Trophoblast cell (in vitro differentiated cells and primary cell): Measurements from ENCODE around the gene C1D.

Source experiments
- DNase-seq, 2 donors: peaks; one replicate each; pipeline ENCODE4 v3.0.0-alpha.2; 2016
- H2AFZ ChIP-seq: 2 replicates; pipeline ENCODE4 v1.6.1; 2013; ENCODE audit warnings: low read length, moderate library complexity, mild to moderate bottlenecking; ENCODE audit not compliant: insufficient read depth, poor library complexity
- H2AK5ac ChIP-seq: 2 replicates; pipeline ENCODE4 v1.6.1; 2013; ENCODE audit warnings: mild to moderate bottlenecking, low read length
- H2BK120ac ChIP-seq: 2 replicates; pipeline ENCODE4 v1.6.1; 2013; ENCODE audit warnings: low read length, mild to moderate bottlenecking, moderate library complexity; ENCODE audit not compliant: insufficient read depth, poor library complexity
- H2BK12ac ChIP-seq: 2 replicates; pipeline ENCODE4 v1.6.1; 2013; ENCODE audit warnings: mild to moderate bottlenecking, low read length, moderate library complexity
- H2BK5ac ChIP-seq: 2 replicates; pipeline ENCODE4 v1.6.1; 2013; ENCODE audit warnings: low read length, low read depth, moderate library complexity, mild to moderate bottlenecking; ENCODE audit not compliant: poor library complexity
- H3K14ac ChIP-seq: 2 replicates; pipeline ENCODE4 v1.6.1; 2013; ENCODE audit warnings: mild to moderate bottlenecking, low read length
- H3K18ac ChIP-seq: 2 replicates; pipeline ENCODE4 v1.6.1; 2013; ENCODE audit warnings: mild to moderate bottlenecking, low read length
- H3K23ac ChIP-seq: 2 replicates; pipeline ENCODE4 v1.6.1; 2013; ENCODE audit warnings: low read length
- H3K27ac ChIP-seq: 2 replicates; pipeline ENCODE4 v1.5.1; 2013; ENCODE audit warnings: low read depth, mild to moderate bottlenecking, inconsistent platforms, low read length, moderate library complexity
- H3K27me3 ChIP-seq: 2 replicates; pipeline ENCODE4 v1.6.1; 2013; ENCODE audit warnings: inconsistent platforms, mild to moderate bottlenecking, low read length, moderate library complexity; ENCODE audit not compliant: insufficient read depth
- H3K36me3 ChIP-seq, 2 experiments: 1 replicate in 1 of 2; 2 replicates in 1 of 2; pipeline ENCODE4 v1.6.1; 2013; ENCODE audit warnings: low read length in 2 of 2, mild to moderate bottlenecking in 2 of 2, moderate library complexity in 1 of 2; ENCODE audit not compliant: insufficient read depth in 2 of 2, control insufficient read depth in 1 of 2
- H3K4ac ChIP-seq: 2 replicates; pipeline ENCODE4 v1.6.1; 2013; ENCODE audit warnings: low read depth, mild to moderate bottlenecking, low read length, moderate library complexity
- H3K4me1 ChIP-seq, 2 experiments: 1 replicate in 1 of 2; 2 replicates in 1 of 2; pipeline ENCODE4 v1.6.1; 2013; ENCODE audit warnings: low read length in 2 of 2, mild to moderate bottlenecking in 2 of 2, moderate library complexity in 1 of 2; ENCODE audit not compliant: insufficient read depth in 2 of 2, control insufficient read depth in 1 of 2
- H3K4me2 ChIP-seq: 2 replicates; pipeline ENCODE4 v1.6.1; 2013; ENCODE audit warnings: inconsistent platforms, mild to moderate bottlenecking, low read length, moderate library complexity
- H3K4me3 ChIP-seq: 2 replicates; pipeline ENCODE4 v1.5.1; 2013; ENCODE audit warnings: mild to moderate bottlenecking, low read depth, low read length, inconsistent platforms
- H3K79me1 ChIP-seq: one replicate; pipeline ENCODE4 v1.6.1; 2013; ENCODE audit warnings: low read length
- H3K79me2 ChIP-seq: 2 replicates; pipeline ENCODE4 v1.6.1; 2013; ENCODE audit warnings: low read length, mild to moderate bottlenecking; ENCODE audit not compliant: control insufficient read depth, insufficient read depth, poor library complexity
- H3K9ac ChIP-seq: 2 replicates; pipeline ENCODE4 v1.6.1; 2013; ENCODE audit warnings: mild to moderate bottlenecking, low read length
- H3K9me3 ChIP-seq: 2 replicates; pipeline ENCODE4 v1.6.1; 2013; ENCODE audit warnings: low read depth, mild to moderate bottlenecking, control low read depth, inconsistent platforms, low read length; ENCODE audit not compliant: insufficient read depth
- H4K12ac ChIP-seq: 2 replicates; pipeline ENCODE4 v1.6.1; 2013; ENCODE audit warnings: low read depth, mild to moderate bottlenecking, low read length, moderate library complexity
- H4K8ac ChIP-seq: 2 replicates; pipeline ENCODE4 v1.6.1; 2013; ENCODE audit warnings: low read depth, mild to moderate bottlenecking, low read length, moderate library complexity
- H4K91ac ChIP-seq: one replicate; pipeline ENCODE4 v1.6.1; 2013; ENCODE audit warnings: low read depth, mild to moderate bottlenecking, low read length, moderate library complexity
- WGBS: extraction: QIAGEN DNeasy Blood & Tissue Kit; methylation state at CpG from one replicate; pipeline ENCODE4 v1.1.7; 2013; ENCODE audit warnings: missing lambda C conversion rate; ENCODE audit not compliant: insufficient read length, insufficient coverage; ENCODE audit errors: extremely low coverage; 5-methylcytosine and 5-hydroxymethylcytosine counted together

Gene C1D

GRCh38 chr2:68046642-68047240, 16.1 kb downstream of the C1D start:
- no peaks in the 10 kb centered on the region for H3K9me3 ChIP-seq
- no peak overlapping the region for H2BK5ac ChIP-seq
- no peak overlapping the region for H3K4me3 ChIP-seq
- H2BK12ac ChIP-seq: no peak overlapping the region
- no peak overlapping the region for H4K12ac ChIP-seq
- H3K27me3 ChIP-seq: no peaks in the 10 kb centered on the region
- H3K4ac ChIP-seq: no peak overlapping the region
- no peaks in the 10 kb centered on the region for H3K4me1 ChIP-seq
- H3K4me2 ChIP-seq: no peak overlapping the region
- H2BK120ac ChIP-seq: no peak overlapping the region
- no peak overlapping the region for H3K23ac ChIP-seq
- no peak overlapping the region for H3K27ac ChIP-seq
- H3K9ac ChIP-seq: no peak overlapping the region
- no peaks in the 10 kb centered on the region for H3K79me1 ChIP-seq
- no peak overlapping the region for H3K18ac ChIP-seq
- H3K14ac ChIP-seq: no peak overlapping the region
- WGBS: no CpG with 5 or more reads among the region's 4 CpGs
- no peak overlapping the region for H4K8ac ChIP-seq
- H4K91ac ChIP-seq: no peak overlapping the region
- H3K36me3 ChIP-seq: no peaks in the 10 kb centered on the region
- H2AK5ac ChIP-seq: no peak overlapping the region
- H3K79me2 ChIP-seq: no peaks in the 10 kb centered on the region
- H2AFZ ChIP-seq: no peak overlapping the region
- no peak for DNase-seq

GRCh38 chr2:68046224-68046623, 16.6 kb downstream of the C1D start:
- H2BK5ac ChIP-seq: no peak overlapping the region
- H3K27ac ChIP-seq: no peak overlapping the region
- H3K4me2 ChIP-seq: no peak overlapping the region
- H3K18ac ChIP-seq: no peak overlapping the region
- H4K8ac ChIP-seq: no peak overlapping the region
- H3K79me1 ChIP-seq: no peaks in the 10 kb centered on the region
- no peak overlapping the region for H2BK120ac ChIP-seq
- no peaks in the 10 kb centered on the region for H3K79me2 ChIP-seq
- no peak overlapping the region for H3K9ac ChIP-seq
- no peaks in the 10 kb centered on the region for H3K4me1 ChIP-seq
- H3K23ac ChIP-seq: no peak overlapping the region
- no peaks in the 10 kb centered on the region for H3K9me3 ChIP-seq
- H4K12ac ChIP-seq: no peak overlapping the region
- no peak overlapping the region for H4K91ac ChIP-seq
- H2AFZ ChIP-seq: no peak overlapping the region
- H2BK12ac ChIP-seq: no peak overlapping the region
- no peak overlapping the region for H3K4ac ChIP-seq
- DNase-seq: no peak
- H2AK5ac ChIP-seq: no peak overlapping the region
- no peaks in the 10 kb centered on the region for H3K36me3 ChIP-seq
- H3K14ac ChIP-seq: no peak overlapping the region
- H3K4me3 ChIP-seq: no peak overlapping the region
- no peaks in the 10 kb centered on the region for H3K27me3 ChIP-seq

- Histone ChIP-seq H3K36me3 (no peaks in the 10 kb centered on the region), H3K79me1 (no peaks in the 10 kb centered on the region), H2AK5ac (no peak overlapping the region), H2BK5ac (no peak overlapping the region), H3K9me3 (no peaks in the 10 kb centered on the region), H3K79me2 (no peaks in the 10 kb centered on the region), H2BK120ac (no peak overlapping the region), H3K4me1 (no peaks in the 10 kb centered on the region), H3K27ac (no peak overlapping the region), H3K27me3 (no peaks in the 10 kb centered on the region), H4K12ac (no peak overlapping the region), H4K91ac (no peak overlapping the region), H2BK12ac (no peak overlapping the region), H3K14ac (no peak overlapping the region), H3K4me3 (no peak overlapping the region), H3K4ac (no peak overlapping the region), H3K9ac (no peak overlapping the region), H4K8ac (no peak overlapping the region), H3K23ac (no peak overlapping the region), H3K4me2 (no peak overlapping the region), H2AFZ (no peak overlapping the region), H3K18ac (no peak overlapping the region)
- WGBS: no CpG with 5 or more reads among the region's 1 CpG
- DNase-seq: no peak
Observed at GRCh38 chr2:68045342-68045741, 17.5 kb downstream of the C1D start.

- H3K27ac ChIP-seq: no peak overlapping the region
- no peak overlapping the region for H4K8ac ChIP-seq
- no peak for DNase-seq
- H3K4ac ChIP-seq: no peak overlapping the region
- no peaks in the 10 kb centered on the region for H3K9me3 ChIP-seq
- H3K27me3 ChIP-seq: no peaks in the 10 kb centered on the region
- no peak overlapping the region for H3K4me3 ChIP-seq
- no peak overlapping the region for H3K18ac ChIP-seq
- H3K4me1 ChIP-seq: no peaks in the 10 kb centered on the region
- no peak overlapping the region for H2AK5ac ChIP-seq
- WGBS: no CpG with 5 or more reads among the region's 6 CpGs
- H3K79me1 ChIP-seq: no peaks in the 10 kb centered on the region
- H3K14ac ChIP-seq: no peak overlapping the region
- no peaks in the 10 kb centered on the region for H3K79me2 ChIP-seq
- H3K36me3 ChIP-seq: no peaks in the 10 kb centered on the region
- H2BK12ac ChIP-seq: no peak overlapping the region
- no peak overlapping the region for H2BK5ac ChIP-seq
- H4K91ac ChIP-seq: no peak overlapping the region
- H3K9ac ChIP-seq: no peak overlapping the region
- H3K23ac ChIP-seq: no peak overlapping the region
- H2AFZ ChIP-seq: no peak overlapping the region
- H3K4me2 ChIP-seq: no peak overlapping the region
- H4K12ac ChIP-seq: no peak overlapping the region
- H2BK120ac ChIP-seq: no peak overlapping the region
Observed at GRCh38 chr2:68044099-68044498, 18.7 kb downstream of the C1D start.
